ENCODE data around the gene TBCD.

GRCh38 chr17:82849076-82849945, 97.4 kb downstream of the TBCD start:
- TF ChIP-seq CTCF (IDR thresholded peaks at IDR 0.05; ENCODE audit: low read length) = no peak
- no peak for TF ChIP-seq EZH2 (optimal IDR thresholded peaks at IDR 0.05; ENCODE audit: low read depth, low read length)
